ENCODE data around the gene MC1R. TPM values are rescaled to one million over a fixed set of nuclear protein-coding genes. Genes with fewer than 3 reads are reported as not detected.

MC1R gene
- total RNA-seq, 2 donors from 2014 or later = 3.4 to 4.8 TPM

GRCh38 chr16:89924925-89925307, 6.3 kb downstream of the MC1R start:
- WGBS, 2 experiments (ENCODE audit: insufficient coverage in 1 of 2, insufficient read length in 1 of 2) = 0 to 15% methylated on average over 2 to 3 of the region's 4 CpGs
- Histone ChIP-seq H3K27me3 (ENCODE audit: control insufficient read depth, insufficient read depth, low read length, poor library complexity, severe bottlenecking) (no peaks in the 10 kb centered on the region), H3K4me1 (ENCODE audit: control insufficient read depth, insufficient read depth, low read length) (no peaks in the 10 kb centered on the region), H3K4me3 (ENCODE audit: low read length) (peak overlapping the region; percentile 84), H3K36me3 (ENCODE audit: control insufficient read depth, insufficient read depth, low read length) (peaks cover 22% of the 10 kb centered on the region), H3K9ac (ENCODE audit: extremely low read depth, low read length, poor library complexity, severe bottlenecking) (no peak overlapping the region), H3K9me3 (ENCODE audit: control insufficient read depth, low read length) (no peaks in the 10 kb centered on the region), H3K27ac (ENCODE audit: low read depth, low read length) (peak overlapping the region; percentile 93)
- no peaks in the 10 kb centered on the region for H3K9me3 Mint-ChIP-seq
- H3K4me3 Mint-ChIP-seq = peak overlapping the region; percentile 79
- H3K27me3 Mint-ChIP-seq (ENCODE audit: insufficient read depth) = peaks cover 25% of the 10 kb centered on the region
- peak; percentile 66 for DNase-seq
- H3K4me1 Mint-ChIP-seq = peaks cover 14% of the 10 kb centered on the region
- no peak for TF ChIP-seq CTCF (conservative IDR thresholded peaks at IDR 0.05)
- H3K36me3 Mint-ChIP-seq (ENCODE audit: low read depth) = peaks cover 15% of the 10 kb centered on the region
- H3K27ac Mint-ChIP-seq = no peak overlapping the region

DNA sequence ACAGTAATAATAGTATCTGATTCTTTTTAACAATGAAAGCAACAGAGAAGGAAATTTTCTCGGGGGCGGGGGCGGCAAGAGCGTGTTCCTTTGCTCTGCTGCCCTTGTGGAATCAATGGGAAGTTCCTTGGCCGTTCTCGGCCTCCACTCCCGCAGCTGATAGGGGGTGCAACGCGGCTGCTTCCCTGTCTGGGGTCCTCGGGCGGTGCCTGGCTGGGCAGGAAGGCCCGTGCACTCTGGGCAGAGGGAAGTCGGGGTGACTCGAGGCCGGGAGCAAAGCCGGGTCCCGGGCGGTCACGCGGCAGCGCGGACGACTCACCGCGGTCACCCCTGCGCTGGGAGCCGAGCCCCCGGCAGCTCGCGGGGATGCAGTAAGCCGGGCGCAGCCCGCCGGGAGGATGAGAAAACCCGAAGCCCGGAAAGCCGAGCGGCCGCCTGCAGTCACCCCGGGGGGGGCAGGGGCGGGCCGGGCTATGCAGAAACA, 7.0 kb downstream of the MC1R start:
- Histone ChIP-seq H3K9ac (ENCODE audit: extremely low read depth, low read length, poor library complexity, severe bottlenecking) (no peak overlapping the region), H3K4me3 (ENCODE audit: low read length) (peak overlapping the region; percentile 84), H3K27ac (ENCODE audit: low read depth, low read length) (peak overlapping the region; percentile 85), H3K36me3 (ENCODE audit: control insufficient read depth, insufficient read depth, low read length) (peaks cover 24% of the 10 kb centered on the region), H3K4me1 (ENCODE audit: control insufficient read depth, insufficient read depth, low read length) (no peaks in the 10 kb centered on the region), H3K27me3 (ENCODE audit: control insufficient read depth, insufficient read depth, low read length, poor library complexity, severe bottlenecking) (no peaks in the 10 kb centered on the region), H3K9me3 (ENCODE audit: control insufficient read depth, low read length) (no peaks in the 10 kb centered on the region)
- no peaks in the 10 kb centered on the region for H3K9me3 Mint-ChIP-seq
- peak overlapping the region; percentile 79 for H3K4me3 Mint-ChIP-seq
- peaks cover 14% of the 10 kb centered on the region for H3K4me1 Mint-ChIP-seq
- DNase-seq = no peak
- peaks cover 16% of the 10 kb centered on the region for H3K36me3 Mint-ChIP-seq (ENCODE audit: low read depth)
- peak; percentile 41 for TF ChIP-seq CTCF (conservative IDR thresholded peaks at IDR 0.05)
- 3 to 5% methylated on average over 25 to 42 of the region's 42 CpGs for WGBS, 2 experiments (ENCODE audit: insufficient coverage in 1 of 2, insufficient read length in 1 of 2)
- peaks cover 21% of the 10 kb centered on the region for H3K27me3 Mint-ChIP-seq (ENCODE audit: insufficient read depth)
- no peak overlapping the region for H3K27ac Mint-ChIP-seq

- Mint-ChIP-seq H3K9me3 (no peaks in the 10 kb centered on the region), H3K36me3 (ENCODE audit: low read depth) (peaks cover 59% of the 10 kb centered on the region), H3K4me3 (no peak overlapping the region), H3K27me3 (ENCODE audit: insufficient read depth) (no peaks in the 10 kb centered on the region), H3K27ac (no peak overlapping the region), H3K4me1 (no peaks in the 10 kb centered on the region)
- peak; percentile 26 for DNase-seq
- Histone ChIP-seq H3K27ac (ENCODE audit: low read depth, low read length) (no peak overlapping the region), H3K9me3 (ENCODE audit: control insufficient read depth, low read length) (no peaks in the 10 kb centered on the region), H3K4me1 (ENCODE audit: control insufficient read depth, insufficient read depth, low read length) (no peaks in the 10 kb centered on the region), H3K27me3 (ENCODE audit: control insufficient read depth, insufficient read depth, low read length, poor library complexity, severe bottlenecking) (no peaks in the 10 kb centered on the region), H3K36me3 (ENCODE audit: control insufficient read depth, insufficient read depth, low read length) (peaks cover 72% of the 10 kb centered on the region), H3K9ac (ENCODE audit: extremely low read depth, low read length, poor library complexity, severe bottlenecking) (no peak overlapping the region), H3K4me3 (ENCODE audit: low read length) (no peak overlapping the region)
- TF ChIP-seq CTCF (conservative IDR thresholded peaks at IDR 0.05) = no peak
- WGBS, 2 experiments (ENCODE audit: insufficient coverage in 1 of 2, insufficient read length in 1 of 2) = 95 to 99% methylated on average over 10 to 16 of the region's 16 CpGs
Measured at GRCh38 chr16:89931305-89931896, 12.7 kb downstream of the MC1R start.

All from endodermal cell (in vitro differentiated cells).